ENCODE data around the gene ADCY5.

DNA sequence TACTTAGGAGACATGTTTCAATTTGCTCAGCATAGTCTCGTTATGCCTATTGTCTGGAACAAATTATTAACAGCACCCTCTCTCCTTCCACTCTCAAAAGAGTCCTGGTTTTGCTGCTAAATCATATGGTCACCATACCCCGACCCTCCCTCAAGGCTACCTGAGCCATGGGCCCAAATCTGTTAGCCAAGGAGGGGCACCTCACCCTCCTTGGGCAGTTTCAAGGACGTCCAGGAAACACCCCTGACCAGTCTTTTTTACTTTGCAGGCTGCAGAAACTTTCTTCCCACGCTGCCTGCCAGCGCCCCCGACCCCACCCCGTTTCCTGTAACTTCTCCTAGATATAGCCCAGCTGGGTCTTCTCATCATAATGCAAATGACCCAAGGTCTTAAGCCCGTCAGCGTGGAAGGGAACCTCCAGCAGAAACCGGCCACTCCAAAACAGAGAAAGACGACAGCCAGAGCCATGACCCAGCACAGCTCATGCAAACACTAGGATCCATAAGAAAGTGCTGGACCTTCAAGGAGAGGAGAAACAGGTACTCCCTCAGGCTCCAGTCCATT is 62.3 kb downstream of the ADCY5 start:
- no peak for TF ChIP-seq POLR2A (IDR thresholded peaks at IDR 0.05)
- no peak for TF ChIP-seq CTCF (IDR thresholded peaks at IDR 0.05)

Data from Peyer's patch (tissue), 4 donors.